ENCODE data around the gene S1PR3. TPM values are rescaled to one million over a fixed set of nuclear protein-coding genes. Genes with fewer than 3 reads are reported as not detected.

The S1PR3 gene
- total and polyA plus RNA-seq, 2 donors (not counting 1 experiment from before 2014, with no cell fraction given) = 20.5 to 23.8 TPM

DNA sequence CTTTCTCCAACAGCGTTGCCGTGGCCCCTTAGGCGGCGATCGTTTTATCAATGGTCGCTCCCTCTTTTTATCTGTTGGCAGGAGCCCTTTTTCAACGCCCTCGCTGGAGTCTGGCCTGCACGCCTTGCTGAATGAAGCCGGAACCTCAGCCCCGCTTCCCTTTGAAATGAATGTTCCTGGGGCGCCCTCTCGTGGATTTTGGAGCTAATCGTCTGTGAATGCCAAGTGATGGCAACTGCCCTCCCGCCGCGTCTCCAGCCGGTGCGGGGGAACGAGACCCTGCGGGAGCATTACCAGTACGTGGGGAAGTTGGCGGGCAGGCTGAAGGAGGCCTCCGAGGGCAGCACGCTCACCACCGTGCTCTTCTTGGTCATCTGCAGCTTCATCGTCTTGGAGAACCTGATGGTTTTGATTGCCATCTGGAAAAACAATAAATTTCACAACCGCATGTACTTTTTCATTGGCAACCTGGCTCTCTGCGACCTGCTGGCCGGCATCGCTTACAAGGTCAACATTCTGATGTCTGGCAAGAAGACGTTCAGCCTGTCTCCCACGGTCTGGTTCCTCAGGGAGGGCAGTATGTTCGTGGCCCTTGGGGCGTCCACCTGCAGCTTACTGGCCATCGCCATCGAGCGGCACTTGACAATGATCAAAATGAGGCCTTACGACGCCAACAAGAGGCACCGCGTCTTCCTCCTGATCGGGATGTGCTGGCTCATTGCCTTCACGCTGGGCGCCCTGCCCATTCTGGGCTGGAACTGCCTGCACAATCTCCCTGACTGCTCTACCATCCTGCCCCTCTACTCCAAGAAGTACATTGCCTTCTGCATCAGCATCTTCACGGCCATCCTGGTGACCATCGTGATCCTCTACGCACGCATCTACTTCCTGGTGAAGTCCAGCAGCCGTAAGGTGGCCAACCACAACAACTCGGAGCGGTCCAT lies 10.0 kb downstream of the S1PR3 start:
- TF ChIP-seq, protein P1, sequence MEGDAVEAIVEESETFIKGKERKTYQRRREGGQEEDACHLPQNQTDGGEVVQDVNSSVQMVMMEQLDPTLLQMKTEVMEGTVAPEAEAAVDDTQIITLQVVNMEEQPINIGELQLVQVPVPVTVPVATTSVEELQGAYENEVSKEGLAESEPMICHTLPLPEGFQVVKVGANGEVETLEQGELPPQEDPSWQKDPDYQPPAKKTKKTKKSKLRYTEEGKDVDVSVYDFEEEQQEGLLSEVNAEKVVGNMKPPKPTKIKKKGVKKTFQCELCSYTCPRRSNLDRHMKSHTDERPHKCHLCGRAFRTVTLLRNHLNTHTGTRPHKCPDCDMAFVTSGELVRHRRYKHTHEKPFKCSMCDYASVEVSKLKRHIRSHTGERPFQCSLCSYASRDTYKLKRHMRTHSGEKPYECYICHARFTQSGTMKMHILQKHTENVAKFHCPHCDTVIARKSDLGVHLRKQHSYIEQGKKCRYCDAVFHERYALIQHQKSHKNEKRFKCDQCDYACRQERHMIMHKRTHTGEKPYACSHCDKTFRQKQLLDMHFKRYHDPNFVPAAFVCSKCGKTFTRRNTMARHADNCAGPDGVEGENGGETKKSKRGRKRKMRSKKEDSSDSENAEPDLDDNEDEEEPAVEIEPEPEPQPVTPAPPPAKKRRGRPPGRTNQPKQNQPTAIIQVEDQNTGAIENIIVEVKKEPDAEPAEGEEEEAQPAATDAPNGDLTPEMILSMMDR (conservative IDR thresholded peaks at IDR 0.05 in 1 of 2, IDR thresholded peaks at IDR 0.05 in 1 of 2; ENCODE audit: low read depth in 1 of 2, low read length in 2 of 2) = peak; percentile 64
- TF ChIP-seq EZH2 (IDR thresholded peaks at IDR 0.05; ENCODE audit: low read length, missing control alignments) = no peak
- no peaks in the 10 kb centered on the region for H3K27me3 ChIP-seq (ENCODE audit: control insufficient read depth, insufficient read depth, low read length)
- H3K4me3 ChIP-seq (replicated peaks in 1 of 4; ENCODE audit: control extremely low read depth in 1 of 4, insufficient read depth in 1 of 4, low read depth in 3 of 4, low read length in 4 of 4) = peak overlapping the region in 1 of 4 experiments; percentile 25
- no peak overlapping the region for H3K9ac ChIP-seq (ENCODE audit: insufficient read depth, low read length)
- peaks cover 6% of the 10 kb centered on the region for H3K4me1 ChIP-seq (ENCODE audit: control insufficient read depth, extremely low read depth, insufficient read depth, low read length)
- H3K36me3 ChIP-seq (ENCODE audit: control insufficient read depth, insufficient read depth, low read length) = peaks cover 10% of the 10 kb centered on the region
- peak overlapping the region; percentile 4 for H3K27ac ChIP-seq (ENCODE audit: insufficient read depth, low read length)
- no peaks in the 10 kb centered on the region for H3K9me3 ChIP-seq (ENCODE audit: control insufficient read depth, insufficient read depth, low read depth, low read length)
- H4K20me1 ChIP-seq (ENCODE audit: control insufficient read depth, extremely low read depth, insufficient read depth, low read length) = no peaks in the 10 kb centered on the region
- H3K79me2 ChIP-seq (ENCODE audit: control insufficient read depth, insufficient read depth, low read length) = peaks cover 6% of the 10 kb centered on the region
- DNase-seq (ENCODE audit: low read depth in 2 of 2) = peak; percentile 76 to 88
- peak overlapping the region; percentile 49 for H2AFZ ChIP-seq (ENCODE audit: low read length)
- peak overlapping the region; percentile 73 for H3K4me2 ChIP-seq (ENCODE audit: extremely low read depth, insufficient read depth, low read length)

DNA sequence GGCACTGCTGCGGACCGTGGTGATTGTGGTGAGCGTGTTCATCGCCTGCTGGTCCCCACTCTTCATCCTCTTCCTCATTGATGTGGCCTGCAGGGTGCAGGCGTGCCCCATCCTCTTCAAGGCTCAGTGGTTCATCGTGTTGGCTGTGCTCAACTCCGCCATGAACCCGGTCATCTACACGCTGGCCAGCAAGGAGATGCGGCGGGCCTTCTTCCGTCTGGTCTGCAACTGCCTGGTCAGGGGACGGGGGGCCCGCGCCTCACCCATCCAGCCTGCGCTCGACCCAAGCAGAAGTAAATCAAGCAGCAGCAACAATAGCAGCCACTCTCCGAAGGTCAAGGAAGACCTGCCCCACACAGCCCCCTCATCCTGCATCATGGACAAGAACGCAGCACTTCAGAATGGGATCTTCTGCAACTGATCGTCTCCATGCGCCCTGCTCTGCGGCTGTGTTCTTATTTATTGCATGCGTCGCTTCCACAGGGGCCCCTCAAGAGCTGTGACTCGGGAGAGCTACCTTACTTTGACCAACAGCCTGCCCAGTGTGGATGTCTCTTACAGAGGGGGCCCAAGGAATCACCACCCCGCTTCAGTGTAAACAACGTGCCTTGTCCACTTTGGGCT lies 10.8 kb downstream of the S1PR3 start:
- Histone ChIP-seq H3K4me2 (ENCODE audit: extremely low read depth, insufficient read depth, low read length) (no peak overlapping the region), H3K4me3 (replicated peaks in 1 of 4; ENCODE audit: control extremely low read depth in 1 of 4, insufficient read depth in 1 of 4, low read depth in 3 of 4, low read length in 4 of 4) (no peak overlapping the region), H3K9ac (ENCODE audit: insufficient read depth, low read length) (no peak overlapping the region), H4K20me1 (ENCODE audit: control insufficient read depth, extremely low read depth, insufficient read depth, low read length) (no peaks in the 10 kb centered on the region), H3K79me2 (ENCODE audit: control insufficient read depth, insufficient read depth, low read length) (peaks cover 3% of the 10 kb centered on the region), H3K27ac (ENCODE audit: insufficient read depth, low read length) (no peak overlapping the region), H3K27me3 (ENCODE audit: control insufficient read depth, insufficient read depth, low read length) (no peaks in the 10 kb centered on the region), H2AFZ (ENCODE audit: low read length) (no peak overlapping the region), H3K36me3 (ENCODE audit: control insufficient read depth, insufficient read depth, low read length) (peaks cover 10% of the 10 kb centered on the region), H3K4me1 (ENCODE audit: control insufficient read depth, extremely low read depth, insufficient read depth, low read length) (peaks cover 6% of the 10 kb centered on the region), H3K9me3 (ENCODE audit: control insufficient read depth, insufficient read depth, low read depth, low read length) (no peaks in the 10 kb centered on the region)
- DNase-seq (ENCODE audit: low read depth in 2 of 2) = no peak
- TF ChIP-seq, protein P1 (conservative IDR thresholded peaks at IDR 0.05 in 1 of 2, IDR thresholded peaks at IDR 0.05 in 1 of 2; ENCODE audit: low read depth in 1 of 2, low read length in 2 of 2) = no peak
- no peak for TF ChIP-seq EZH2 (IDR thresholded peaks at IDR 0.05; ENCODE audit: low read length, missing control alignments)

DNA sequence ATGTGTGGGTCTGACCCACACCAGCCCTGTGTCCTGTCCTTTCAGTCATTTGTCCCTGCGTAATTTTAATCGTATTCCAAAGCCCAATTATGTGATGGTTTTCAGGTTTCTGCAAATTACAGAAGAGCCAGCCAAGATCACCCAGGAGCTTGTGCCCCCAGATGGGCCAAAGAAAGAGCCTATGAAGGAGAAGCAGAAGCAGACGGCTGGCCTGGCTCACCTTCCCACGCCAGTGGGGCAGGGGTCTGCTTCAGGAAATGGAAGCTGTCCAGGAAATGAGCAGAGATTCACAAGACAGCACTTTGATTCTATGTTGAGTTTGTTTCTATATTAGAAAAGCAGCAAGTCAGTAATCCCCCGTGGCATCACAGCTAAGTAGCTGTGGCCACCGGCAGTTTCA lies 11.7 kb downstream of the S1PR3 start:
- H3K4me2 ChIP-seq (ENCODE audit: extremely low read depth, insufficient read depth, low read length) = no peak overlapping the region
- TF ChIP-seq, protein P1 (conservative IDR thresholded peaks at IDR 0.05 in 1 of 2, IDR thresholded peaks at IDR 0.05 in 1 of 2; ENCODE audit: low read depth in 1 of 2, low read length in 2 of 2) = no peak
- no peak for TF ChIP-seq EZH2 (IDR thresholded peaks at IDR 0.05; ENCODE audit: low read length, missing control alignments)
- H3K36me3 ChIP-seq (ENCODE audit: control insufficient read depth, insufficient read depth, low read length) = peaks cover 8% of the 10 kb centered on the region
- no peak overlapping the region for H3K27ac ChIP-seq (ENCODE audit: insufficient read depth, low read length)
- no peak for DNase-seq (ENCODE audit: low read depth in 2 of 2)
- H3K9me3 ChIP-seq (ENCODE audit: control insufficient read depth, insufficient read depth, low read depth, low read length) = no peaks in the 10 kb centered on the region
- peaks cover 6% of the 10 kb centered on the region for H3K4me1 ChIP-seq (ENCODE audit: control insufficient read depth, extremely low read depth, insufficient read depth, low read length)
- peaks cover 1% of the 10 kb centered on the region for H3K79me2 ChIP-seq (ENCODE audit: control insufficient read depth, insufficient read depth, low read length)
- no peaks in the 10 kb centered on the region for H4K20me1 ChIP-seq (ENCODE audit: control insufficient read depth, extremely low read depth, insufficient read depth, low read length)
- H2AFZ ChIP-seq (ENCODE audit: low read length) = no peak overlapping the region
- no peak overlapping the region for H3K4me3 ChIP-seq (replicated peaks in 1 of 4; ENCODE audit: control extremely low read depth in 1 of 4, insufficient read depth in 1 of 4, low read depth in 3 of 4, low read length in 4 of 4)
- H3K9ac ChIP-seq (ENCODE audit: insufficient read depth, low read length) = no peak overlapping the region
- H3K27me3 ChIP-seq (ENCODE audit: control insufficient read depth, insufficient read depth, low read length) = no peaks in the 10 kb centered on the region
